Stimulated activated CD8-positive, alpha-beta memory T cell treated with anti-CD3 and anti-CD28 coated beads, Interleukin-12 subunit alpha, Interleukin-12 subunit beta, amount 100 ng/mL, for 1 hour (primary cell): ENCODE data around the gene RNF111.
A peak's percentile ranks its signal among the peaks of the same experiment; 100 is the strongest.

Source experiments
- DNase-seq: peaks from one replicate; pipeline ENCODE4 v3.0.0-alpha.2; 2020; ENCODE audit warnings: low read depth

The RNF111 gene

DNA sequence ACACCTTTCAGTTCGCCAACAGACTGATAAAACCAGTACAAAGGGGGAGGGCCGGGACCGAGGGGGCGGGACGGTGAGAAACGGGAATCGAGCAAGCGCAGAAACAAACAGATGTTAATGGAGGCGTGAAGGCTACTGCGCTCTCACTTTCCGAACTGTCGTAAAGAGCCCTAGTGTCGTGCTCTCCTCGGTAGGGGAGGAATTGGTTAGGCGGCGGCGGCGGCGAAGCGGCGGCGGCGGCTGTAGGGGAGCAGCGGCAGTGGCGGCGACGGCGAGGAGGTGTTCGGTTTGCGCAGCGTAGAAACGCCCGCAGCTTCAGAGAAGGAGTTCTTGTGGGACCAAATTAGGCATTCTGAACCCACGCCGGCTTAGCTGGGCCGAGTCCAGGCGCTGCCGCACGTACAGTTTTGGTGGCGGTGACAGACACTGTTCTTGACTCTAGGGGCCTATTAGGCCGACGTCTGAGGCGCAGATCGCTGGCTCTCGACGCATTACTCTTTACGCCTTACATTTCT lies at the start of gene RNF111:
RNF111 (plus strand) TSS at position 173 of the 515 bp plus-strand sequence. CDS start 43,160 bp downstream, outside the sequence.
- DNase-seq, result peak; percentile 82

DNA sequence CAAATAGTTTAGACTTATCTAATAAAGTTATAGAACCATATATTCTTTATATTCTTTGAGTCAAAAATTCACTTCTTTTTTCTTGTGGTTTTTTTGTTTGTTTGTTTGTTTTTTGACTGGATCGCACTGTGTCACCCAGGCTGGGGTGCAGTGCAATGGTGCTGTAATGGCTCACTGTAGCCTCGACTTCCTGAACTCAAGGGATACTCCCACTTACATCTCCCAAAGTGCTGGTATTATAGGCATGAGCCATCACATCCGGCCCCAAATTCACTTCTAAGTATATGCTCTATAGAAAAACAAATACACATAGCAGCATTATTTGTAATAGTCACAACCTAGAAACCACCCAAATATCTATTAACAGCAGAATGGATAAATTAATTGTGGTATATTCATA lies 40.3 kb upstream of the RNF111 start:
- DNase-seq, result no peak

DNA sequence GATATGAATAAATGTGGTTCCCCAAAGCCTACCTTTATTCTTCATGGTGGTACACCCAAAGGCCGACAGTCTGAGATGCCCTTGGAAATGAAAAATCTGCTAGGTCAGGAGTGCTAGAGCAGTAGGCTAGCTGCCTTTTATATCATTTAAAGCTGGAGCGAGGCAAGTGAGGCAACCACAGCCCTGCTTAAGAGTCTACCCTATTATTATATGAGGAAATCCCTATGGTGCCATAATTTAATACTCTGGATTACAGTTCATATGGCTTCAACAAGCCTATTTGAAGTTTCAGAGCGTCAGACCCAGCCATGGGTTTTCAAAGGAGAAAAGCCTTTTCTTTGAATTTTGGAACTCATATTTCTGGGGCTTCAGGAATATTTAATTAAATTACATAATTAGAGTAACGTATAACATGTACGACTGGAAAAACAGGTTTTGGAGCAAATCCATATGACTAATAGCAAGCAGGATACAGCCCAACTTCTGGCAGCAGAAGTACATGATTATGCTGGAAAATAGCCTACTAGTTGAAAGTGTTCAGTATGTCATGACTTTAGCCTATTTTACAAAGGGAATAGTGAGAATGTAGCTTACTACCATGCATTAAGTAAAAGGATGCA lies 36.0 kb upstream of the RNF111 start:
- DNase-seq, result no peak

DNA sequence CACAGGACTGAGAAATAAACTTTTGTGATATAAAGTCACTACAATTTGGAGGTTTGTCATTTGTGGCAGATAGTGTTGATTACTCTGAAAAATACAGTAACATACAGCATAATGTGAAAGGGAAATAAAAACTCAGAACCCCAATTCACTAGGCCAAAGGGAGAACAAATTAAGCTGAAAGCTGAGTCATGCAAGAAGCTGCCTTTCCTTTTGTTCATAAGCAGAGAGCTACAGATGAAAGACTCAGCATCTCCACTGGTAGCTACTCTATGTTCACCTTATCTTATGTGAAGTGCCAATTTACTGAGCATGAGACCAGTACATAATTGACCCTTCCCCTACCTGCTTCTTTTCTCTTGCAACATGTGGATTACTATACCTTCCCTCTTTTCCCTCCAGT lies 34.7 kb upstream of the RNF111 start:
- DNase-seq, result no peak

DNA sequence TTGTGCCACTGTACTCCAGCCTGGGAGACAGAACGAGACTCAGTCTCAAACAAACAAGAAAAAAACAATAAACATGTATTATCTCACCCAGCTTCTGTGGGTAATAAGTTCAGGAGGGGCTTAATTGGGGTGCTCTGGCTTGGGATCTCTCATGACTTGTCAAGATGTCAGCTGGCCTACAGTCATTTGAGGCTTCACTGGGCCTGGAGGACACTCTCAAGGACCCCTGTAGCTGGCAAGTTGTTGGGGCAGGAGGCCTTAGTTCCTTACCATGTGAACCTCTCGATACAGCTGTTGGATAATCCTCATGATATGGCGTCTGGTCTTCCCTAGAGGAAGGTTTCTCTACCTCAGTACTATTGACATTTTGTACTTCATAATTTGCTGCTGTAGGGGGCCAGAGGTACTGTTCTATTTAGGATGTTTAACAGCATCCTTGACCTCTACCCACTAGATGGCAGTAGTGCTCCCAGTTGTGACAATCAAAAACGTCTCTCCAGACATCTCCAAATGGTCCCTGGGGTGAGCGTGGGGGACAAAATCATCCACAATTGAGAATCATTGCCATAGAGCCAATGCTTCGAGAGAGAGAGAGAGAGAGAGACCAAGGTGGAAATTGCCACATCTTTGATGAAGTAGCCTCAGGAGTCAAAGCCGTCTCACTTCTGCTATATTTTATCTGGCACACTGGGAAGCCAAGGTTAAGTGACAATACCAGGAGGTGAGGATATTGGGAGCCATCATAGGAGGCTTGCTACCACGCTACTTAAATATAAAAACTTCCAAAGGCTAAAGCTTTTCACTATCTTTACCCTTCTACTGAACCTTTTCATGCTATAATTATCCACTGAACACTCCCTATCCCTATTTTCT lies 30.1 kb upstream of the RNF111 start:
- peak; percentile 44 for DNase-seq

DNA sequence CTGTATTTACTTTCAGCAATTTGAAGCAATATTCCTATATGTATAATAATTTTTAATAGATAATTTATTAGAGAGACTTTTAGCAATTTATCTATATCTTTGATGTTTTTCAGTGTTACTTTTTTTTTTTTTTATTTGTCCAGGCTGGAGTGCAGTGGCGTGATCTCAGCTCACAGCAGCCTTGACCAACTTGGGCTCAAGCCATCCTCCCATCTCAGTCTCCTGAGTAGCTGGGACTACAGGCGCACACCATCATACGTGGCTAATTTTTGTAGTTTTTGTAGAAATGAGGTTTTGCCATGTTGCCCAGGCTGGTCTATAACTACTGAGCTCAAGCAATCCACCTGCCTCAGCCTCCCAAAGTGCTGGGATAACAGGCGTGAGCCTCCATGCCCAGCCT lies 28.7 kb upstream of the RNF111 start:
- DNase-seq, result no peak

DNA sequence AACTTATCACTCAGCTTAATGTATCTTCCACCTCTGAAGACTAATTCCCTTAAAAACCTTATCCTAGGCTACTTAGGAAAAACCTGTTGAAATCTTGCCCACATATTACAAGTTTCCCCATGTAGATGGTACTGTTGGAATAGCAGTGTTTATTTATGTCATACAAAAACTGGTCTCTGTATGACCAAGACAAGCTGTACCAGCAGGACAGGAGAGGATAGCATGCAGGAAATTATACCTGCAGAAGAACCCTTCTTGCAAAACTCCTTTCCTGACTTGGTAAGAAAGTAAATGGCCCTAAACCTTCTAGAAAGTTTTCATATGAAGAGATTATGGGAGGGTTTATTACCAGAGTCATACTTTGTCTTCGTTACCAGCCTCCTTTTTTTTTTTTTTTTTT lies 25.3 kb upstream of the RNF111 start:
- DNase-seq, result no peak

DNA sequence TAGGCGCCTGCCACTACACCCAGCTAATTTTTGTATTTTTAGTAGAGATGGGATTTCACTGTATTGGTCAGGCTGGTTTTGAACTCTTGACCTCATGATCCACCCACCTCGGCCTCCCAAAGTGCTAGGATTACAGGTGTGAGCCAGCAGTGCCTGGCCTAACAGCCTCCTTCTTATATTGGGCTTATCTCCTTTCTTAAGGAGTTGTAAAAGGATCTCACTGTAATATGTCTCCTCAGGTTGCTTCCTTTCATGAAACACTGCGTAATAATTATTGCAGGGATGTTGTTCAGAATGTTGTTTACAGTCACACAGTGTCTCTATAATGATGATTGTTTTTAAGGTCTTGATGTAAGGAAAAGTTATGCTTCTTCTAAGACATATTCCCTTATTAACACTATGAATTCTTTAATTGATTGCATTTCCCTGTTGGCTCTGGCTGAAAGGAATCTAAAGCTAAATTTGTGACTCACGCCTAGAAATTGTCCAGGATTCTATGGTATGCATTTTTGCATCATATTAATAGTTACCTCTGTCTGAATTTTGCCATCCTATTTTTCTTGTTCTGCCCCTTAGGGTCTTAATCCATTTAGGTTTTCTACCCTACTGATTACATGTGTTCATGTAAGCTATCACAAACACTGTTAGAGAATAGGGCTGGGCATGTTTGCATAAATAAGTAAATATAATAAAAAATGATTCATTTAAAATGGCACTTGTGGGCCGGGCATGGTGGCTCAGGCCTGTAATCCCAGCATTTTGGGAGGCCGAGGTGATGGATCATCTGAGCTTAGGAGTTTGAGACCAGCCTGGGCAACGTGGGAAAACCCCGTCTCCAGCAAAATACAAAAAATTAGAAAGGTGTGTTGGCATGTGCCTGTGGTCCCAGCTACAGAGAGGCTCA lies 24.5 kb upstream of the RNF111 start:
- DNase-seq, result no peak

DNA sequence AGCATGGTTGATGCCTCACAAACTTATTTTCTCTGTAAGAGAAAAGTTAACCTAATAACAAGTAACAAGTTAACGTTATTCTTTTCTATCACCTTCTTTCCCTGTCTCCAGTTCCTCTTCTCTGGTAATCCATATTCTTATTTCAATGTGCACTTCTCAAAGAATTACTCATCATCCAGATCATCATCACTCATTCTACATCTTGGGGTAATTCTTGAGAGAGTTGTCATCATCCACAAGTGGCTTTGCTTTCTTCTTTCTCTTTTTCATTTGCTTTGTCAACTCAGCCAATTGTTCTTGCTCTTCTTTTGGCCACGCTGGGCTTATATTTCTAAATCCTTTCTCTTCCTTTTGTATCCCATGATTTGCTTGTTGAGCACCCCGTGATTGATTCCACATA lies 20.8 kb upstream of the RNF111 start:
- DNase-seq, result no peak

DNA sequence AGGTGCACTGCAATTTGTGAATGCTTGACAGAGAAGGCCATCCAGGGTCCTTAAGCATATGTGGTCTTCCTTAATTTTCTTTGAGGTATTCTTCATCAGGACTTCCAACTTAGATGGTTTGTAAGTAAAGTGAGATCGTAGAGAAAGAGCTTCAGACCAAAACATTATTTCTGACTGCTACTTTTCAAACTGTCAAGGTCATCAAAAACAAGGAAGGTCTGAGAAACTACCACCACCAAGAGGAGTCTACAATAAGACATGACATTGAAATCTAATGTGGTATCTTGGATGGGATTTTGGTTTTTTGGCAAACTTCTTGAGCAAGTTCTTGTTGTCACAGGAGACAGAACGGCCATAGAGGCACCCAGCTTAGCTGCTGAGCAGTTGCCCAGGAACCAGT lies 20.0 kb upstream of the RNF111 start:
- DNase-seq, result no peak

DNA sequence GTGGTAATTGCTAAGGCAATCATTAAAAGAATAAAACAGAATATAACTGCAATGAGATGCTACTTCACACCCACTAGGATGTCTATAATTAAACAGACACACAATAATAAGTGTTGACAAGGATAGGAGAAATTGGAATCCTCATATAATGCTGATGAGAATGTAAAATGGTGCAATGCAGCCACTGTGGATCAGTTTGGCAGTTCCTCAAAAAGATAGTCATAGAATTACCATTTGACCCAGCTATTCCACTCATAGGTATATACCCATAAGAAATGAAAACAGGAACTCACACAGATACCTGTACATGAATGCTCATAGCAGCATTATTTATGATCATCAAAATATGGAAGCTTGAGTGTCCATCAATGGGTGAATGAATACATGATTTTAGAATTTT lies 9.6 kb upstream of the RNF111 start:
- no peak for DNase-seq

DNA sequence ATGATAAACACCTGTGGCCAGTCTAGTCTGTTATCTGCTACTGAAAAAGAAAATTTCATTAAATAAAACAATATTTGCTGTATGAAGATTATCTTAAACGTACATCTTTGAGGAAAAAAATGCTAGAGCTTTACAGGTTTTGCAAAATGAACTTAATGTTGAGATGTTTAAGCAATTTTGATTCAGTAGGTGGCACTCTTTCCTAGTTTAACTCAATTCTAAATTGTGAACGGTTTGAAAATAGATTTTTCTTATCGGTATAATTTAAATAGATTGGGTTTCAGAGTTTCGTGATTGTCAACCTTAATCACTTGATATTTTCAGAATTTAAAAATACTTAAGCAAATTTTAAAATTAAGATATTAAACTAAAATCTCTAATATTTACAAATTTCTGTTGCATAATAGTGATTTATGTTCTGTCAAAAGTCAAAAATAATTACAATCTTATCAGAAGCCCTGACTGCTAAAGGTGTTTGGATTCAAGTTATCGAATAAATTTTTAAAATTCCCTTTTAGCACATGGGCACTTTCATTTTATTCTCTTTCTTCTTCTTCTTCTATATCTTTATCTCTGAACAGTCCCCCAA lies 7.0 kb upstream of the RNF111 start:
- DNase-seq, result no peak

DNA sequence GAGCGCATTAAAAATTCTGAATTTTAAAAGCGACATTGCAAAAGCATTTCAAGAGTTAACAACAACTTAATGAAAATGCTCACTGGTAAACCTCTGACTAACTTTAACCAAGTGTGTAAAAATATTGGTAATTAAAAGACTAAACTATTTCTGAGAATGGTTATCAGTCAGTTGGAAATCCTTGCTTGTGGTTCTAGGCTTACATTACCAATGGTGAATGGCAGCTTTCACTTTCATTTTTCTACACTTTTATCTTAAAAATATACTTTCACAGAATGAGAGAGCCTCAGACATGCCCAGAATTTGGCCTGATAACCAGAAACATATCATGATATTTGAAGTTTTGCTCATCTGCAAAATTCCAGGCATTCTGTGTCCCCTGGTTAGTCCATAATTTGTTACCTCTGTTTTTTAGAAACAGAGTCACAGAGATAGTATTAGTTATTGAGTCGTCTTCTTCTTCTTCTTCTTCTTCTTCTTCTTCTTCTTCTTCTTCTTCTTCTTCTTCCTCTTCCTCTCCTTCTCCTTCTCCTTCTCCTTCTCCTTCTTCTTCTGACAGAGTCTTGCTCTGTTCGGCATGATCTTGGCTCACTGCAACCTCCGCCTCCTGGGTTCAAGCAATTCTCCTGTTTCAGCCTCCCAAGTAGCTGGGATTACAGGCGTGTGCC lies 5.5 kb upstream of the RNF111 start:
- no peak for DNase-seq

DNA sequence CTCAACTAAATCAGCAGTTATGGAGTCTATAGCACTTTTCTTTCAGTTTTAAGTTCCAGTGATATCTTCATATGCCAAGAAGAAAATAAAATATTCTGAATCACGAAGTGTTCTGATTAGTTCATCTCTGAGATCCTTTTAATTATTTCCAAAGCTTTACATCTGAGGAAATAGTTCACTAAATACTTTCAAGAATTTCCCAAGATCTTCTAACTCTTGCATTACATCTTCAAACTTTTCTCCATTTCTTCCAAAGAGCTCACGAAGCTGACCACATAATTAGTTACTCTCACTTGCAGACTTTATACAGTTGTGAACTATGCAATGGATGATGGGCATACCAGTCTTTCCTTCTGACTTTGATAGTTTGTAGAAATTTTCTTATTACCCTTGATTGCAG lies 4.2 kb upstream of the RNF111 start:
- no peak for DNase-seq

DNA sequence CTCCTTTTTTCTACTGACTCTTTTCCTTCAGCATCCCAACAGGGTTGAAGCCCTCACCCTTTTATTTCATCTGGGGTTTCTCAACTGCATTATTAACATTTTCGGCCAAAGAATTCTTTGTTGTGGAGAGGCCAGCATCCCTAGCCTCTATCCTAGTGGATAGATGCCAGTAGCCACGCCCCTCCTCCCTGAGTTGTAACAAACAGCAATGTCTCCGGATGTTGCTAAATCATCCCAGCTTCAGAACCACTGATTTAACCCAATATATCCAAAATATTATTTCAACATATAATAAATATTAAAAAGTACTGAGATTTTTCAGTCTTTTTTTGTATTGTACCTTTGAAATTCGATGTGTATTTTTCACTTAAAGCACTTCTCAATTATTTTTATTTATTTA lies 2.0 kb upstream of the RNF111 start:
- no peak for DNase-seq

DNA sequence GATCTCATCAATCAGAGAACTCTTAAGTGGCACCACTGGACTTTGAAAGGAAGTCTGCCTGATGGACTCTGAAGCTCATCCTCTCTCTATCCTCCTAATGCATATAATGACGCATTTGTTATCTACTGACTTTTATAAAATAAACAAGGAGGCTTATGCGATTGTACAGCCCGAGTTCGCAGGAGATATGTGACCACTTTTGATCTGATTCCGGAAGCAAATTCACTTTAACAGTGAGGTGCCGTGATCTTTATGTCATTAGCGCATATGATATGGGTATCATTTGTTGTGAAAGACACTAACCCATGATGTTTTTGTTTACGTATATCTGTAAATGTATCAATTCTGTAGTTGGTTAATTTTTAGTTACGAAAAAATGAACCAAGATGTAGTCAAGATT lies 427 bp upstream of the RNF111 start:
- no peak for DNase-seq

DNA sequence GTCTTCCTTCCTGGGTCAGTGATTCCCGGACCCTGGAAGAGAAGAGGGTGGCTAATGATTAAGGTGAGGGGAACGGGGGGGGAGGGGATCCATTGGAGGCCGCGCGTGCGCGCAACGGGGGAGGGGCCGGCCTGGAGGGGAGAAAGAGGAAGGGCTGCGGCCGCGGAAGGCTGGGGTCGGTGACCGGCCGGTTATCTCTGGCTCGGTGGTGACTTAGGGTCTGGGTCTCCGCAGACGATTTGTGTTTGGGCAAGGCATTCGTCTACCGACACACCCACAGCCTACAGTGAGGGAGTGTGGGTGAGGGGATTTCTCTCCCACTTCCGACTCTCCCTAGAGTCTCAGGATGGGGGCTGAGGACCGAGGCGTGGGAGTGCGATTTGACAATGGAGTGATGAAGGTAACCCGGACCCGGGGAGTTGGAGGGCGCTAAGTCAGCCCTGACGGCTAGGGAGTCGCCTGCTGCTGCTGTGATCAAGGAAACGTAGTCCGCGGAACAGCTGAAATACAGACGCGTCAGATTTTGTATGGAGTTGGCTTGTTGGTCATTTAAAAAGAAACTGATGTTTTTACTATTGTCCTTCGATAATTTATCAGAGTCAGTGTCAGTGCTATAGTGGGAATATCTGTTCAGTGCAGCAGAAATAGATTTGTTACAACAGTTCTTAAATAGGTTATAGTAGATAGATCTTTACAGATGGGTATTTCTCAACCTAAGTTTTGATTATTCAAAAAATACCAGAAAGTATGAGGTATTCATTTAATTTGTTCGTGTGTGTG lies 733 bp downstream of the RNF111 start:
- peak; percentile 54 for DNase-seq

DNA sequence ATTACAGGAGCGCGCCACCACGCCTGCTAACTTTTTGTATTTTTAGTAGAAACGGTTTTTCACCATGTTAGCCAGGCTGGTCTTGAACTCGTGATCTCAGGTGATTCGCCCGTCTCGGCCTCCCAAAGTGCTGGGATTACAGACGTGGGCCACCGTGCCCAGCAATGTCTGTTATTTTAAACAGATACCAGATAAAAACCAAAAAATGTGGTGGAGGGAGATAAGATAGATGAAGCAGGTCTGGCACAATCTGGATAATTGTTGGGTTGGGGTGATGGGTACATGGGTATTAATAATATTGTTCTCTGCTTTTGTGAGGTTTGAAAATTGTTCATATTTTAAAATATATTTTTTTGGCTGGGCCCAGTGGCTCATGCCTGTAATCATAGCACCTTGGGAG lies 4.7 kb downstream of the RNF111 start:
- no peak for DNase-seq

DNA sequence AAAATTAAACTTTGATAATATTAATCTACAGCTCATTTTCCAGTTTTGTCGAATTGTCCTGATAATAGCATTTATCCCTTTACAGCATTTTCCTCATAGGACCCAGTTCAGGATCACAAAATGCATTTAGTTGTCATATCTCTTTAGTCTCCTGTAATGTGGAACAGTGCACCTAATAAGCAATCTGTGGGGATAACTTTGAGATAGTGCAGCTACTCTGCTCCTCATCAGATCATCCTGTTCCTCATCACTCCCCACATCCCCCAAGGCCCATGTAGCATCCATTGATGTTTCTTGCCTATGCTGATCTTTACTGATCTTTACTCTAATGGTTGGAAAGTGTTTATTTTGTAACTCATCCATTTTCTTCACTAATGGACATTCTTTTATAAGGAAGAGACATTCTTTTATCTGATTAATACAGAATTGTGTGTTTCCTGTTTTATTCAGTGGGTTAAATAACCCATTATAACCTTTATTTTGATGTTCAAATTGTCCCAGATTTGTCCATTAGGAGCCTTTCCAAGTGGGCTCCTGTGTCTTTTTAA lies 7.5 kb downstream of the RNF111 start:
- no peak for DNase-seq

DNA sequence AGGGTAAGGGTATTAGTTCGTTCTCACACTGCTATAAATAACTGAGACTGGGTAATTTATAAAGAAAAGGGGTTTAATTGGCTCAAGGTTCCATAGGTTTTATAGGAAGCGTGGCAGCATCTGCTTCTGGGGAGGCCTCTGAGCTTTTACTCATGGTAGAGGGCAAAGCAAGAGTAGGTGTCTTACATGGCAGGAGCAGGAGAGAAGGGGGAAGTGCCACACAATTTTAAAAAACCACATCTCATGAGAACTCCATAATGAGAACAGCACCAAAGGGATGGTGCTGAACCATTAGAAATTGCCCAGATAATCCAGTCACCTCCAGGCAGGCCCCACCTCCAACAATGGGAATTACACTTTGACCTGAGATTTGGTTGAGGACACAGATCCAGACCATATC lies 12.2 kb downstream of the RNF111 start:
- no peak for DNase-seq
